C4-2B (cell line): Measurements from ENCODE around the gene RORB.

Experiments used
- ZFX ChIP-seq: fragments of 450-650 bp; IDR thresholded peaks from 2 replicates; pipeline ENCODE4 v1.6.1; 2017
- TF ChIP-seq, protein P1 (sequence below): fragments of 450-650 bp; conservative IDR thresholded peaks from 2 replicates; pipeline ENCODE4 v1.5.1; 2017; ENCODE audit warnings: mild to moderate bottlenecking

GRCh38 chr9:74691058-74691457 lies 193.9 kb downstream of the RORB start:
- TF ChIP-seq, protein P1, sequence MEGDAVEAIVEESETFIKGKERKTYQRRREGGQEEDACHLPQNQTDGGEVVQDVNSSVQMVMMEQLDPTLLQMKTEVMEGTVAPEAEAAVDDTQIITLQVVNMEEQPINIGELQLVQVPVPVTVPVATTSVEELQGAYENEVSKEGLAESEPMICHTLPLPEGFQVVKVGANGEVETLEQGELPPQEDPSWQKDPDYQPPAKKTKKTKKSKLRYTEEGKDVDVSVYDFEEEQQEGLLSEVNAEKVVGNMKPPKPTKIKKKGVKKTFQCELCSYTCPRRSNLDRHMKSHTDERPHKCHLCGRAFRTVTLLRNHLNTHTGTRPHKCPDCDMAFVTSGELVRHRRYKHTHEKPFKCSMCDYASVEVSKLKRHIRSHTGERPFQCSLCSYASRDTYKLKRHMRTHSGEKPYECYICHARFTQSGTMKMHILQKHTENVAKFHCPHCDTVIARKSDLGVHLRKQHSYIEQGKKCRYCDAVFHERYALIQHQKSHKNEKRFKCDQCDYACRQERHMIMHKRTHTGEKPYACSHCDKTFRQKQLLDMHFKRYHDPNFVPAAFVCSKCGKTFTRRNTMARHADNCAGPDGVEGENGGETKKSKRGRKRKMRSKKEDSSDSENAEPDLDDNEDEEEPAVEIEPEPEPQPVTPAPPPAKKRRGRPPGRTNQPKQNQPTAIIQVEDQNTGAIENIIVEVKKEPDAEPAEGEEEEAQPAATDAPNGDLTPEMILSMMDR = no peak
- TF ChIP-seq ZFX = no peak
